22Rv1 (cell line): ENCODE data around the gene KCNQ5.

Experiments used
- H3K27ac ChIP-seq: fragments of 450-650 bp; 2 replicates; pipeline ENCODE4 v1.5.1; 2017
- CTCF ChIP-seq: fragments of 450-650 bp; IDR thresholded peaks from 2 replicates; pipeline ENCODE4 v1.5.1; 2017; ENCODE audit warnings: mild to moderate bottlenecking
- ZFX ChIP-seq: fragments of 450-650 bp; IDR thresholded peaks from 2 replicates; pipeline ENCODE4 v1.6.1; 2017; ENCODE audit warnings: antibody characterized with exemption, borderline replicate concordance

The KCNQ5 gene

GRCh38 chr6:72788188-72788587 lies 166.3 kb downstream of the KCNQ5 start:
- H3K27ac ChIP-seq = no peak overlapping the region

GRCh38 chr6:72789145-72789544 lies 167.3 kb downstream of the KCNQ5 start:
- TF ChIP-seq CTCF (no peak), ZFX (no peak)
- no peak overlapping the region for H3K27ac ChIP-seq

More at GRCh38 chr6:72788188-72788587, 166.3 kb downstream of the KCNQ5 start:
- TF ChIP-seq ZFX = no peak
- TF ChIP-seq CTCF = no peak

GRCh38 chr6:72792692-72793091 lies 170.8 kb downstream of the KCNQ5 start:
- TF ChIP-seq ZFX (no peak), CTCF (no peak)
- H3K27ac ChIP-seq = no peak overlapping the region

GRCh38 chr6:72793641-72794395 lies 172.0 kb downstream of the KCNQ5 start:
- TF ChIP-seq ZFX (no peak), CTCF (no peak)
- H3K27ac ChIP-seq = no peak overlapping the region

GRCh38 chr6:72798196-72798595 lies 176.3 kb downstream of the KCNQ5 start:
- TF ChIP-seq ZFX = no peak
- TF ChIP-seq CTCF = no peak
- H3K27ac ChIP-seq = no peak overlapping the region

- H3K27ac ChIP-seq = no peak overlapping the region
- TF ChIP-seq CTCF (no peak), ZFX (no peak)
Observed at GRCh38 chr6:72809746-72810379, 188.0 kb downstream of the KCNQ5 start.

GRCh38 chr6:72810571-72811280 lies 188.9 kb downstream of the KCNQ5 start:
- no peak overlapping the region for H3K27ac ChIP-seq
- no peak for TF ChIP-seq ZFX
- TF ChIP-seq CTCF = no peak
